WTC11 (cell line): ENCODE measurements around the gene PRKAG2.

ENCODE experiments used
- ATF2 ChIP-seq: sonication (generic); formaldehyde crosslinking; IDR thresholded peaks from 2 replicates; pipeline ENCODE4 v1.8.1; 2022; ENCODE audit warnings: low read depth, missing genetic modification reagents, borderline replicate concordance
- CTCF ChIP-seq: fragments of 200-600 bp; IDR thresholded peaks from 2 replicates; pipeline ENCODE4 v1.8.0; 2022; ENCODE audit warnings: antibody characterized with exemption
- E2F1 ChIP-seq: sonication (generic); formaldehyde crosslinking; IDR thresholded peaks from 2 replicates; pipeline ENCODE4 v1.8.0; 2022; ENCODE audit warnings: mild to moderate bottlenecking, missing genetic modification reagents
- JUN ChIP-seq: sonication (generic); formaldehyde crosslinking; IDR thresholded peaks from 2 replicates; pipeline ENCODE4 v1.8.0; 2023; ENCODE audit warnings: mild to moderate bottlenecking, missing genetic modification reagents
- TEAD4 ChIP-seq: sonication (generic); formaldehyde crosslinking; IDR thresholded peaks from 2 replicates; pipeline ENCODE4 v1.8.0; 2022; ENCODE audit warnings: mild to moderate bottlenecking, missing genetic modification reagents
- USF2 ChIP-seq: sonication (generic); formaldehyde crosslinking; IDR thresholded peaks from 2 replicates; pipeline ENCODE4 v1.8.1; 2023; ENCODE audit warnings: mild to moderate bottlenecking, missing genetic modification reagents, moderate library complexity
- ZNF121 ChIP-seq: sonication (generic); formaldehyde crosslinking; IDR thresholded peaks from 2 replicates; pipeline ENCODE4 v1.8.0; 2023; ENCODE audit warnings: missing genetic modification reagents
- ZNF423 ChIP-seq: fragments of 250-450 bp; sonication (Bioruptor Pico); IDR thresholded peaks from 2 replicates; pipeline ENCODE4 v2.1.2; 2022; ENCODE audit warnings: mild to moderate bottlenecking, moderate library complexity
- ZNF532 ChIP-seq: fragments of 250-450 bp; sonication (Bioruptor Pico); IDR thresholded peaks from 2 replicates; pipeline ENCODE4 v1.9.0; 2021; ENCODE audit warnings: mild to moderate bottlenecking, borderline replicate concordance
- TF ChIP-seq, protein P1 (sequence below): sonication (generic); formaldehyde crosslinking; IDR thresholded peaks from 2 replicates; pipeline ENCODE4 v1.8.1; 2023; ENCODE audit warnings: mild to moderate bottlenecking, missing genetic modification reagents, borderline replicate concordance

DNA sequence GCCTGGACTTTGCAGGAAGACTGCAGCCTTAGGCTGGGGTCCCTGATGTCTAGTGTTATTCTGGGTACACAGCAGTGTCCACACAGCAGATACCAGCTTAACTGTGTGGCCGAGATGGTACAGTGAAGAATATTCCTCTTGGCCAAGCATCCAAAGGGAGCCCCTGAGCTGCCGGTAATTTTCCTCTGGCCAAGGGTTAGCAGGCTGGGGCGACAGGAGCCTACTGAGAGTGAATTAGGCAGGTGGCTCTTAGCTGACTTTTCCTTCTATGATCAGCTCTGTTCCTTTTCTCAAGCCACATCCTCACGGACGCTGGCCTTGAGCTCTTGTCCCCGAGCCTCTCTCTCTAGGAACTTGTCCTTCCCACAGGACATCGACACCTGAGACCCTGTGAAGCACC lies 29.8 kb downstream of the PRKAG2 start:
- TF ChIP-seq, protein P1, sequence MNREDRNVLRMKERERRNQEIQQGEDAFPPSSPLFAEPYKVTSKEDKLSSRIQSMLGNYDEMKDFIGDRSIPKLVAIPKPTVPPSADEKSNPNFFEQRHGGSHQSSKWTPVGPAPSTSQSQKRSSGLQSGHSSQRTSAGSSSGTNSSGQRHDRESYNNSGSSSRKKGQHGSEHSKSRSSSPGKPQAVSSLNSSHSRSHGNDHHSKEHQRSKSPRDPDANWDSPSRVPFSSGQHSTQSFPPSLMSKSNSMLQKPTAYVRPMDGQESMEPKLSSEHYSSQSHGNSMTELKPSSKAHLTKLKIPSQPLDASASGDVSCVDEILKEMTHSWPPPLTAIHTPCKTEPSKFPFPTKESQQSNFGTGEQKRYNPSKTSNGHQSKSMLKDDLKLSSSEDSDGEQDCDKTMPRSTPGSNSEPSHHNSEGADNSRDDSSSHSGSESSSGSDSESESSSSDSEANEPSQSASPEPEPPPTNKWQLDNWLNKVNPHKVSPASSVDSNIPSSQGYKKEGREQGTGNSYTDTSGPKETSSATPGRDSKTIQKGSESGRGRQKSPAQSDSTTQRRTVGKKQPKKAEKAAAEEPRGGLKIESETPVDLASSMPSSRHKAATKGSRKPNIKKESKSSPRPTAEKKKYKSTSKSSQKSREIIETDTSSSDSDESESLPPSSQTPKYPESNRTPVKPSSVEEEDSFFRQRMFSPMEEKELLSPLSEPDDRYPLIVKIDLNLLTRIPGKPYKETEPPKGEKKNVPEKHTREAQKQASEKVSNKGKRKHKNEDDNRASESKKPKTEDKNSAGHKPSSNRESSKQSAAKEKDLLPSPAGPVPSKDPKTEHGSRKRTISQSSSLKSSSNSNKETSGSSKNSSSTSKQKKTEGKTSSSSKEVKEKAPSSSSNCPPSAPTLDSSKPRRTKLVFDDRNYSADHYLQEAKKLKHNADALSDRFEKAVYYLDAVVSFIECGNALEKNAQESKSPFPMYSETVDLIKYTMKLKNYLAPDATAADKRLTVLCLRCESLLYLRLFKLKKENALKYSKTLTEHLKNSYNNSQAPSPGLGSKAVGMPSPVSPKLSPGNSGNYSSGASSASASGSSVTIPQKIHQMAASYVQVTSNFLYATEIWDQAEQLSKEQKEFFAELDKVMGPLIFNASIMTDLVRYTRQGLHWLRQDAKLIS = no peak
- no peak for TF ChIP-seq CTCF
- TF ChIP-seq JUN (CRISPR knock-in tag) = no peak
- no peak for TF ChIP-seq ZNF423 (CRISPR knock-in tag)
- no peak for TF ChIP-seq ZNF532 (CRISPR knock-in tag)
- no peak for TF ChIP-seq ZNF121
- TF ChIP-seq TEAD4 (CRISPR knock-in tag) = no peak
- TF ChIP-seq E2F1 (CRISPR knock-in tag) = no peak
- TF ChIP-seq ATF2 (CRISPR knock-in tag) = no peak
- no peak for TF ChIP-seq USF2 (CRISPR knock-in tag)
